Measurements from ENCODE around the gene FBXO4. TPM values are rescaled to one million over a fixed set of nuclear protein-coding genes. Genes with fewer than 3 reads are reported as not detected.
"Not testable (repeated sequence)": the region's sequence is repeated elsewhere in the genome, so short reads cannot be mapped to it uniquely, and the experiment has no call there.

FBXO4 gene
- total RNA-seq, 1 donor from 2014 or later, result 11.1 TPM

GRCh38 chr5:41980870-41981269 lies 55.8 kb downstream of the FBXO4 start:
- DNase-seq (ENCODE audit: low read depth), result no peak

- not testable (repeated sequence) for DNase-seq (ENCODE audit: low read depth)
Observed at GRCh38 chr5:41982858-41983257, 57.8 kb downstream of the FBXO4 start.

DNA sequence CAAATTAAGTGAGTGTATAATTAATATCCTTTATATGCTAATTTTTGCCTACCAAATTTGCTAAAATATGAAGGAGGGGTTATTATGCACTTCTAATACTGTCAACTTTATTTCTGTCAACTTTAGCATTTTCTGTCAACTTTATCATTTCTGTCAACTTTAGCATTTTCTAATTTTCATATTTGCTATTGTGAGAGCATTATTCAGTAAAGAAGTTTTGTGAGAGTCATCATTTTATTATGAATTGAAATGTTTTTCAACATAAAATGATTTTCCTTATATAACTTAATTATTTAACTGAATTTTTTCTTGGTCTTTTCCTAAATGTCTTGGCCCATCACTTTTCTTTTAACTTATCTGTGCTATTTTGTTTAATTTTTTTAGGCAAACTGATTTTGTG lies 58.2 kb downstream of the FBXO4 start:
- DNase-seq (ENCODE audit: low read depth), result no peak

GRCh38 chr5:41985945-41986695 lies 61.0 kb downstream of the FBXO4 start:
- no peak for DNase-seq (ENCODE audit: low read depth)

Other genes with a start within 250 kb of the FBXO4 start
- 20.5 and 23.5 TPM in 2 replicates for gene OXCT1, start 54.9 kb upstream of the FBXO4 start, total RNA-seq
- 13.0 and 18.1 TPM in 2 replicates for gene RIMOC1, start 20.9 kb upstream of the FBXO4 start, total RNA-seq